Upper lobe of right lung (tissue), 1 donor: Measurements from ENCODE around the gene SLC6A15. TPM values are rescaled to one million over a fixed set of nuclear protein-coding genes. Genes with fewer than 3 reads are reported as not detected.

Source experiments
- ATAC-seq: fragments of 200-7000 bp; cut with Tn5 transposase; one replicate; pipeline ENCODE4 v1.9.1; 2020; ENCODE audit warnings: mild to moderate bottlenecking, moderate library complexity
- DNase-seq: peaks from one replicate; pipeline ENCODE4 v3.0.0-alpha.2; 2020
- H3K27ac ChIP-seq: fragments of 200-600 bp; one replicate; pipeline ENCODE4 v1.8.0; 2022
- H3K27me3 ChIP-seq: fragments of 200-600 bp; one replicate; pipeline ENCODE4 v1.8.0; 2022; ENCODE audit warnings: mild to moderate bottlenecking
- H3K36me3 ChIP-seq: fragments of 200-600 bp; one replicate; pipeline ENCODE4 v1.8.0; 2022
- H3K4me1 ChIP-seq: fragments of 200-600 bp; one replicate; pipeline ENCODE4 v1.8.0; 2022
- H3K4me3 ChIP-seq: fragments of 200-600 bp; one replicate; pipeline ENCODE4 v1.8.0; 2022; ENCODE audit warnings: mild to moderate bottlenecking
- H3K9me3 ChIP-seq: fragments of 200-600 bp; one replicate; pipeline ENCODE4 v1.8.0; 2022
- intact Hi-C: fragments of 100-400 bp; cut with DNase I; formaldehyde crosslinking; loops from one replicate; pipeline ENCODE4 v1.11.0; 2022
- total RNA-seq: library from RNA; stranded (reverse); fragmentation: NEBNext Ultra II Directional; extraction: Animal tissue kit (Norgen Biotek cat#: 25700); gene quantifications from one replicate; pipeline ENCODE4 v1.2.1, GENCODE V29; 2021
- TF ChIP-seq, protein P1 (sequence below): fragments of 200-600 bp; IDR thresholded peaks from one replicate; pipeline ENCODE4 v1.8.0; 2022; ENCODE audit warnings: antibody characterized with exemption
- donor health status: DM: no; HTN: yes; CAD: no; lungs with severe emphysema.

Gene SLC6A15
- total RNA-seq, 1 donor from 2014 or later, result not detected

DNA sequence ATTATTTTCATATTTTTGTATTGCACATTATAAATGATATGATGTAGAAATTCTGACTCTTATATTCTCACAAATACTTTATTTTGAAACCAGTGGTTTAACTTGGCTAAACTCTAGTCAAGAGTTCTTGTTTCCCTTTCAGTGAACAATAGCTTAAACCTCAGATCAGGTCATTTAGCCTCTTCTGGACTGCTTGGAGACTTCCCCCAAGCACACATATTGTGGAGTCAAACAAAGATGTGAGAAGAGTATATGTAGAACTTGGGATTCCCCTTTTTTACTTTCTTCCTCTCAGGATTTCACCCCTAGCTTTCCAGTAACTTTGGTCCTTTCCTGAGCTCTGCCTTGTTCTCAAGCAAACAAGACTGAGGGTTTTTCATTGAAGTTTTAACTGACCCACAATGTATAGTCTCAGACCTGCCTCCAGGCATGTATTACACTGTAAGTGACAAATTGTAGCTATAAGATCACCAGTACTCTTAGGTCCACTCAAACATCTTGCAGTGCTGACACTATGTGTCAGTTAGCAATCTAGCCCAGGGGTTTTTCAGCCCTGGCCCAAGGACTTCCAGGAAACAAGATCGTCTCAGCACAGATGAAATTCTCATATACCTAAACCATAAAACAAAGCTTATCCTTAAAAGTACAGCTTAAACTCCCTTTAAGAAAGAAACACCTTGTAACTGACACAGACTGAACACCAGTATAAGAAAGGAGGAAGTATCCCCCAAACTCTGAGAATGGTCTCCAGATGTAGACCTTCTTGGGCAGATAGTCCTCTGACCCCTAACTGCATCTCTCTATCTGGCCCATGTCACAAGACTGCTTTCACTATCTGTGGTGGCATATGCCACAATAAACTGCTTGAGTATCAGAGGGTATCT is 98.6 kb downstream of the SLC6A15 start:
- Histone ChIP-seq H3K36me3 (no peaks in the 10 kb centered on the region), H3K4me3 (no peak overlapping the region), H3K27me3 (no peaks in the 10 kb centered on the region), H3K27ac (no peak overlapping the region), H3K4me1 (no peaks in the 10 kb centered on the region), H3K9me3 (no peaks in the 10 kb centered on the region)
- TF ChIP-seq, protein P1, sequence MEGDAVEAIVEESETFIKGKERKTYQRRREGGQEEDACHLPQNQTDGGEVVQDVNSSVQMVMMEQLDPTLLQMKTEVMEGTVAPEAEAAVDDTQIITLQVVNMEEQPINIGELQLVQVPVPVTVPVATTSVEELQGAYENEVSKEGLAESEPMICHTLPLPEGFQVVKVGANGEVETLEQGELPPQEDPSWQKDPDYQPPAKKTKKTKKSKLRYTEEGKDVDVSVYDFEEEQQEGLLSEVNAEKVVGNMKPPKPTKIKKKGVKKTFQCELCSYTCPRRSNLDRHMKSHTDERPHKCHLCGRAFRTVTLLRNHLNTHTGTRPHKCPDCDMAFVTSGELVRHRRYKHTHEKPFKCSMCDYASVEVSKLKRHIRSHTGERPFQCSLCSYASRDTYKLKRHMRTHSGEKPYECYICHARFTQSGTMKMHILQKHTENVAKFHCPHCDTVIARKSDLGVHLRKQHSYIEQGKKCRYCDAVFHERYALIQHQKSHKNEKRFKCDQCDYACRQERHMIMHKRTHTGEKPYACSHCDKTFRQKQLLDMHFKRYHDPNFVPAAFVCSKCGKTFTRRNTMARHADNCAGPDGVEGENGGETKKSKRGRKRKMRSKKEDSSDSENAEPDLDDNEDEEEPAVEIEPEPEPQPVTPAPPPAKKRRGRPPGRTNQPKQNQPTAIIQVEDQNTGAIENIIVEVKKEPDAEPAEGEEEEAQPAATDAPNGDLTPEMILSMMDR, result no peak
- intact Hi-C loops, result no loop called here
- ATAC-seq, result no peak
- DNase-seq, result no peak

DNA sequence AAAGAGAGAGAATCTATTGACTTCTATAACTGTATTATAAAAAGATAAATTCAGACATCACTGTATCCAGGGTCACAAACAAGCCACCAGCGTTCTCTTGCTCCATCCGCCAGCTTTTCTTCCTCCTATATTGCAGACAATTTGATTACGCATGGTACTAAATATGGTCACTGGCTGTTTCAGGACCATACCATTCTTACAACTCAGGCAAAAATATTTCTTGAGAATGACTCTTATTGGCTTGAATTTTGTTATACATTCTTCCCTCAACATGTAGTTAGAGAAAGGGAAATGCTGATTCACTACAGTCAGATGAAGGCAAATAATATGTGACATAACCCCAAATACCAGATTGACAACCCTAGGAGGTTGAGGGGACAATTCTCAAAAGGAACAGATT is 101.3 kb downstream of the SLC6A15 start:
- no peak for DNase-seq
- ATAC-seq, result no peak

DNA sequence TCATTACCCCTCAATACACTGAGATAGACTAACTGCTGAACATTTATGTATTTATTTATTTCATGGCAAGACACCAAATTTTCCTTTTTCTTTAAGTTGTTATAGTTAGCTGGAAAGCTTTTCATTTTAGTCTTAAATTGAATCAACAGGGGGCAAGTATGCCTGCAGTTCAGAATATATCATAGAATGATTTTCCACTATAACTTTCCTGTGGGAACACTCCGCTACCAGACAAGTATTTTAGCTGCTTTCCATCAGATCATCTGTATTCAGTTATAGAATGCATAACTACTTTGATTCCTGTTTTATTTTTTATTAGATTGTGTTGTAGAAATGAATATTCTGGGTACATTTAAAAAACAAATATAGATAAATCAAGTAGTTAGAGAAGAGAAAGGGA is 102.0 kb downstream of the SLC6A15 start:
- H3K4me1 ChIP-seq, result no peaks in the 10 kb centered on the region
- H3K27ac ChIP-seq, result no peak overlapping the region
- H3K9me3 ChIP-seq, result no peaks in the 10 kb centered on the region
- intact Hi-C loops, result no loop called here
- no peaks in the 10 kb centered on the region for H3K36me3 ChIP-seq
- no peak overlapping the region for H3K4me3 ChIP-seq
- ATAC-seq (no peak), DNase-seq (no peak)
- TF ChIP-seq, protein P1, result no peak
- no peaks in the 10 kb centered on the region for H3K27me3 ChIP-seq

More for the DNA sequence above, 101.3 kb downstream of the SLC6A15 start:
- H3K36me3 ChIP-seq, result no peaks in the 10 kb centered on the region
- no peaks in the 10 kb centered on the region for H3K9me3 ChIP-seq
- TF ChIP-seq, protein P1, result no peak
- intact Hi-C loops, result no loop called here
- no peak overlapping the region for H3K27ac ChIP-seq
- no peak overlapping the region for H3K4me3 ChIP-seq
- no peaks in the 10 kb centered on the region for H3K4me1 ChIP-seq
- H3K27me3 ChIP-seq, result no peaks in the 10 kb centered on the region

Other genes with a start within 250 kb of the SLC6A15 start
- not detected for gene TSPAN19, start 123.5 kb upstream of the SLC6A15 start, total RNA-seq
- 0.67 TPM for gene LRRIQ1, start 123.6 kb upstream of the SLC6A15 start, total RNA-seq